HCT116 (cell line): ENCODE results near the gene FASTKD2. TPM values are rescaled to one million over a fixed set of nuclear protein-coding genes. Genes with fewer than 3 reads are reported as not detected.

Experiments used
- ATAC-seq: fragments of 200-7000 bp; cut with Tn5 transposase; 2 replicates; pipeline ENCODE4 v1.9.1; 2020; ENCODE audit warnings: mild to moderate bottlenecking, moderate library complexity
- Bru-seq: library from RNA; stranded (reverse); fragments of 400-500 nt; gene quantifications from one replicate; lab custom pipeline; 2021; lab: Mats Ljungman, UMichigan
- BruChase-seq, 2 experiments: library from RNA; stranded (reverse); fragments of 400-500 nt; gene quantifications; one replicate each; lab custom pipeline; 2021; lab: Mats Ljungman, UMichigan
- BruUV-seq: library from RNA; stranded (reverse); fragments of 400-500 nt; replicated peaks from 2 replicates; lab custom pipeline; 2021; lab: Mats Ljungman, UMichigan
- CTCF ChIA-PET: fragments of 300-600 bp; sonication (Branson Sonifier 250); formaldehyde crosslinking; loops from one replicate; lab custom pipeline; 2021; ENCODE audit warnings: antibody characterized with exemption; lab: Charles Lee
- POLR2A ChIA-PET: fragments of 300-600, 350-600 bp; sonication (Branson Sonifier 250); formaldehyde crosslinking; loops from one replicate; lab custom pipeline; 2021; ENCODE audit warnings: antibody characterized with exemption; lab: Charles Lee
- RAD21 ChIA-PET, 2 experiments: fragments of 300-600 bp; sonication (Branson Sonifier 250); formaldehyde crosslinking; loops; one replicate each; lab custom pipeline; 2023; ENCODE audit warnings: low total read pairs in 2 of 2; ENCODE audit not compliant: uncharacterized antibody in 2 of 2, unreplicated experiment in 2 of 2, low non-redundant PET in 1 of 2; lab: Charles Lee
- DNase-seq: peaks from one replicate; pipeline ENCODE4 v3.0.0-alpha.2; 2010; ENCODE audit warnings: low read depth, low spot score
- H2AFZ ChIP-seq: fragments of 200-600 bp; shearing (Covaris generic), sonication (generic); 2 replicates; pipeline ENCODE4 v1.6.1; 2017; ENCODE audit warnings: low read depth, mixed run types, mixed read lengths, antibody characterized with exemption, low read length; ENCODE audit not compliant: poor library complexity, severe bottlenecking
- H3K27ac ChIP-seq: 2 replicates; pipeline ENCODE4 v1.5.1; 2012; ENCODE audit warnings: low read depth, low read length
- H3K27me3 ChIP-seq: fragments of 200-600 bp; sonication (generic); 2 replicates; pipeline ENCODE4 v1.6.1; 2016; ENCODE audit warnings: mixed run types, low read length, mixed read lengths; ENCODE audit not compliant: insufficient read depth
- H3K36me3 ChIP-seq, 2 experiments: fragments of 200-500 bp in 1 of 2; fragments of 200-600 bp in 1 of 2; sonication (Bioruptor generic) in 1 of 2; sonication (generic) in 1 of 2; 2 replicates each; pipeline versions ENCODE4 v1.5.1 to v1.6.1; 2014 to 2016; ENCODE audit warnings: low read length in 2 of 2, inconsistent platforms in 1 of 2, mixed read lengths in 1 of 2, mixed run types in 1 of 2; ENCODE audit not compliant: insufficient read depth in 2 of 2, control insufficient read depth in 1 of 2
- H3K4me1 ChIP-seq, 2 experiments: fragments of 200-600 bp in 1 of 2; sonication (generic) in 1 of 2; 2 replicates each; pipeline versions ENCODE4 v1.5.1 to v1.6.1; 2012 to 2017; ENCODE audit warnings: low read length in 2 of 2, inconsistent platforms in 1 of 2, mild to moderate bottlenecking in 1 of 2, mixed read lengths in 1 of 2, mixed run types in 1 of 2, moderate library complexity in 1 of 2; ENCODE audit not compliant: insufficient read depth in 2 of 2, control insufficient read depth in 1 of 2
- H3K4me2 ChIP-seq: fragments of 200-600 bp; sonication (generic); 2 replicates; pipeline ENCODE4 v1.6.1; 2017; ENCODE audit warnings: mixed run types, low read length, mixed read lengths
- H3K4me3 ChIP-seq, 2 experiments: fragments of 200-600 bp in 1 of 2; sonication (generic) in 1 of 2; replicated peaks in 1 of 2; 2 replicates each; pipeline ENCODE4 v1.5.1; 2011 to 2016; ENCODE audit warnings: low read length in 2 of 2, control low read depth in 1 of 2, low read depth in 1 of 2, mild to moderate bottlenecking in 1 of 2, mixed read lengths in 1 of 2, mixed run types in 1 of 2
- H3K79me2 ChIP-seq: fragments of 200-600 bp; sonication (generic); 2 replicates; pipeline ENCODE4 v1.6.1; 2017; ENCODE audit warnings: mild to moderate bottlenecking, mixed run types, low read length, moderate library complexity, mixed read lengths; ENCODE audit not compliant: insufficient read depth
- H3K9ac ChIP-seq: fragments of 200-600 bp; sonication (generic); 2 replicates; pipeline ENCODE4 v1.6.1; 2016; ENCODE audit warnings: low read length, mixed read lengths
- H3K9me2 ChIP-seq: fragments of 200-600 bp; sonication (generic), shearing (Covaris generic); 2 replicates; pipeline ENCODE4 v1.6.1; 2017; ENCODE audit warnings: mixed run types, mild to moderate bottlenecking, moderate library complexity; ENCODE audit not compliant: insufficient read depth
- H3K9me3 ChIP-seq, 2 experiments: fragments of 200-500 bp in 1 of 2; fragments of 200-600 bp in 1 of 2; sonication (Bioruptor generic) in 1 of 2; sonication (generic) in 1 of 2; 2 replicates each; pipeline ENCODE4 v1.6.1; 2014 to 2017; ENCODE audit warnings: low read length in 2 of 2, mixed read lengths in 2 of 2, inconsistent platforms in 1 of 2, low read depth in 1 of 2, mild to moderate bottlenecking in 1 of 2, mixed run types in 1 of 2, moderate library complexity in 1 of 2; ENCODE audit not compliant: control insufficient read depth in 1 of 2, insufficient read depth in 1 of 2
- H4K20me1 ChIP-seq: fragments of 200-600 bp; sonication (generic), shearing (Covaris generic); 2 replicates; pipeline ENCODE4 v1.6.1; 2017; ENCODE audit warnings: mixed run types, mild to moderate bottlenecking, moderate library complexity; ENCODE audit not compliant: insufficient read depth
- ATF3 ChIP-seq: IDR thresholded peaks from 2 replicates; pipeline ENCODE4 v1.6.1; 2012
- CBX3 ChIP-seq: IDR thresholded peaks from 2 replicates; pipeline ENCODE4 v1.6.1; 2012; ENCODE audit warnings: low read depth
- CEBPB ChIP-seq: IDR thresholded peaks from 2 replicates; pipeline ENCODE4 v1.6.1; 2012; ENCODE audit warnings: low read depth
- CTCF ChIP-seq, 3 experiments: fragments of 200-600 bp in 1 of 3; sonication (generic) in 1 of 3; IDR thresholded peaks in 2 of 3; conservative IDR thresholded peaks in 1 of 3; 2 replicates each; pipeline ENCODE4 v1.5.1; 2012 to 2017; ENCODE audit warnings: low read depth in 2 of 3, low read length in 2 of 3, antibody characterized with exemption in 1 of 3, borderline replicate concordance in 1 of 3, control low read depth in 1 of 3, mild to moderate bottlenecking in 1 of 3, mixed read lengths in 1 of 3, mixed run types in 1 of 3, moderate library complexity in 1 of 3; ENCODE audit not compliant: insufficient read depth in 1 of 3
- ELF1 ChIP-seq: IDR thresholded peaks from 2 replicates; pipeline ENCODE4 v1.6.1; 2012; ENCODE audit warnings: low read depth, borderline replicate concordance
- FOSL1 ChIP-seq: IDR thresholded peaks from 2 replicates; pipeline ENCODE4 v1.6.1; 2012; ENCODE audit warnings: low read depth
- JUND ChIP-seq: IDR thresholded peaks from 2 replicates; pipeline ENCODE4 v1.6.1; 2012
- POLR2A ChIP-seq: IDR thresholded peaks from 2 replicates; pipeline ENCODE4 v1.7.0; 2011; ENCODE audit warnings: borderline replicate concordance; ENCODE audit not compliant: insufficient read depth, insufficient read length; ENCODE audit errors: extremely low read depth
- REST ChIP-seq: IDR thresholded peaks from 2 replicates; pipeline ENCODE4 v1.6.1; 2012; ENCODE audit warnings: low read depth
- SIN3A ChIP-seq: IDR thresholded peaks from 2 replicates; pipeline ENCODE4 v1.6.1; 2012; ENCODE audit warnings: low read depth
- SP1 ChIP-seq: IDR thresholded peaks from 2 replicates; pipeline ENCODE4 v1.6.1; 2012; ENCODE audit warnings: low read depth
- SRF ChIP-seq: IDR thresholded peaks from 2 replicates; pipeline ENCODE4 v1.6.1; 2012; ENCODE audit warnings: low read depth
- TCF7L2 ChIP-seq: IDR thresholded peaks from 2 replicates; pipeline ENCODE4 v1.7.0; 2011; ENCODE audit warnings: borderline replicate concordance, inconsistent platforms; ENCODE audit not compliant: insufficient read depth, insufficient read length; ENCODE audit errors: extremely low read depth
- YY1 ChIP-seq: IDR thresholded peaks from 2 replicates; pipeline ENCODE4 v1.6.1; 2011; ENCODE audit warnings: low read length, low read depth, moderate library complexity, mild to moderate bottlenecking; ENCODE audit not compliant: insufficient replicate concordance; ENCODE audit errors: extremely low read depth
- ZBTB33 ChIP-seq: IDR thresholded peaks from 2 replicates; pipeline ENCODE4 v1.6.1; 2011; ENCODE audit warnings: mild to moderate bottlenecking, low read length, moderate library complexity; ENCODE audit not compliant: insufficient replicate concordance; ENCODE audit errors: extremely low read depth
- ZNF274 ChIP-seq: fragments of 200-500 bp; sonication (Bioruptor generic); IDR thresholded peaks from 2 replicates; pipeline ENCODE4 v1.6.1; 2014; ENCODE audit warnings: mild to moderate bottlenecking, low read depth, low read length, inconsistent platforms
- intact Hi-C: fragments of 100-400 bp; cut with micrococcal nuclease; formaldehyde crosslinking; loops from 2 replicates; pipeline ENCODE4 v1.10.0; 2022
- long read RNA-seq: library from polyadenylated mRNA; unstranded; transcript quantifications from one replicate; pipeline ENCODE4 v2.0.0, GENCODE V29; 2021; ENCODE audit not compliant: unreplicated experiment
- polyA plus RNA-seq: library from polyadenylated mRNA; unstranded; fragments of >200 nt; gene quantifications from 2 replicates; pipeline ENCODE4 v1.2.1, GENCODE V29; 2012; ENCODE audit warnings: missing spikeins
- total RNA-seq: library from RNA; stranded (reverse); gene quantifications from one replicate; pipeline ENCODE4 v1.2.1, GENCODE V29; 2021; ENCODE audit not compliant: unreplicated experiment

Gene FASTKD2
- total RNA-seq (24.4 TPM), Bru-seq, nascent RNA (percentile 93 among the genes with signal in this experiment), BruChase-seq, experiment 1, labeled RNA remaining after a 6-hour chase (percentile 89 among the genes with signal in this experiment), BruChase-seq, experiment 2, labeled RNA remaining after a 2-hour chase (percentile 91 among the genes with signal in this experiment)
- 11.5 and 16.8 TPM in 2 replicates for polyA plus RNA-seq
- long read RNA-seq, transcript FASTKD2-202 (12 exons, 2,586 nt), result minor isoform, 34 of 107 reads
- long read RNA-seq, transcript FASTKD2-201 (12 exons, 3,188 nt), result major isoform, 54 of 107 reads
- long read RNA-seq, partial matches to known transcripts, result 11 of 107 reads
- long read RNA-seq, other reads (novel, unspliced or antisense), result 8 of 107 reads

- CTCF ChIA-PET, result interaction anchor here (1.0 kb wide), 1 partner anchor 35 kb away, joined by 7 read pairs; no protein-coding TSS in a partner anchor
- ATAC-seq, result peak; percentile 91
- H3K4me2 ChIP-seq, result peak within 1 kb of the TSS; percentile 94
- peaks cover 4 to 21% of the 10 kb centered on the region in 2 experiments; a peak in 3 of 4 replicates for H3K4me1 ChIP-seq
- DNase-seq, result peak; percentile 93
- RAD21 ChIA-PET, result no interaction called here
- TSS peak; percentile 43 for BruUV-seq
- intact Hi-C loops, result no loop called here
- H3K79me2 ChIP-seq, result peaks cover 49% of the 10 kb centered on the region
- POLR2A ChIA-PET, result interaction anchor here (0.7 kb wide), 1 partner anchor 37 kb away, joined by 3 read pairs; no protein-coding TSS in a partner anchor
- H3K27me3 ChIP-seq, result no peaks in the 10 kb centered on the region
- H3K36me3 ChIP-seq, result peaks cover 4 to 10% of the 10 kb centered on the region in 2 experiments; a peak in 2 of 4 replicates
- H3K9ac ChIP-seq, result peak within 1 kb of the TSS; percentile 82
- no peaks in the 10 kb centered on the region for H4K20me1 ChIP-seq
- peak within 1 kb of the TSS; percentile 68 to 72 for H3K4me3 ChIP-seq
- H3K9me2 ChIP-seq, result no peaks in the 10 kb centered on the region
- no peaks in the 10 kb centered on the region for H3K9me3 ChIP-seq
- H3K27ac ChIP-seq, result peak within 1 kb of the TSS; percentile 57
- peak within 1 kb of the TSS; percentile 81 for H2AFZ ChIP-seq
- TF ChIP-seq JUND (no peak), ZBTB33 (peak; percentile 99), YY1 (peak; percentile 98), CTCF (IDR thresholded peaks at IDR 0.05 in 2 of 3, conservative IDR thresholded peaks at IDR 0.05 in 1 of 3; ENCODE audit: borderline replicate concordance in 1 of 3, insufficient read depth in 1 of 3, low read depth in 2 of 3, low read length in 2 of 3) (no peak), SRF (no peak; the same call in 1 of the 2 replicates), CEBPB (no peak), FOSL1 (no peak), POLR2A (peak; percentile 78), SIN3A (peak; percentile 70; the same call in 1 of the 2 replicates), TCF7L2 (no peak), ATF3 (no peak), CBX3 (peak; percentile 84), SP1 (peak; percentile 82), REST (no peak), ZNF274 (no peak), ELF1 (no peak; the same call in 1 of the 2 replicates)
These were observed at the start of gene FASTKD2, which contains the start of gene MDH1B for GRCh38 chr2:206765242-206766056. Gene FASTKD2, plus strand, starts transcription at chr2:206765606. Its CDS starts 1,088 bp downstream, at chr2:206766694. Gene MDH1B, minus strand, starts transcription at chr2:206765328. Its CDS starts 57 bp downstream, at chr2:206765271.
